Cardiac fibroblast (primary cell): ENCODE data around the gene COL12A1.

ENCODE experiments used
- DNase-seq, 2 donors: peaks; one replicate each; pipeline versions ENCODE4 v3.0.0 to v3.0.0-alpha.2; 2010; ENCODE audit warnings: low read depth in 2 of 2
- H3K4me3 ChIP-seq, 2 donors: replicated peaks in 1 of 2; 1 replicate in 1 of 2; 2 replicates in 1 of 2; pipeline ENCODE4 v1.5.1; 2011; ENCODE audit warnings: low read depth in 2 of 2, low read length in 2 of 2, mild to moderate bottlenecking in 2 of 2, moderate library complexity in 1 of 2
- CTCF ChIP-seq: IDR thresholded peaks from one replicate; pipeline ENCODE4 v1.5.1; 2011; ENCODE audit warnings: low read depth, mild to moderate bottlenecking, low read length, inconsistent platforms

COL12A1 gene

DNA sequence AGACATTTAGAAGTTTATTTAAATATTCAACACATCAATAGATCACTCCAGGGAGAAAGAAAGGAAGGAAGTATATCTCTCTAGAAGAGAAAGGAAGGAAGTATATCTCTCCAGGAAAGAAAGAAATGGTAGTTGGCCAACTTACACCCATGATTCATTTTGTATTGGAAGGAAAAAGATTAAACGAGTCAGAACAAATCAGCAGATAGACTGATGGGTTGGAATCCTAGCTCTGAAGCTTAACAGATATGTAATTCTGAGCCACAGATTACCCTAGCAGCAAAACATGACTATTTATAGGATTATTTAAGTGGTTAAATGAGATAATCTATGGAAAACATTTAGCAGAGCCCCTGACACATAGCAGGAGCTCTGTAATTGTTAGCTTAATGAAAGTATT is 27.1 kb downstream of the COL12A1 start:
- no peak overlapping the region for H3K4me3 ChIP-seq
- no peak for TF ChIP-seq CTCF
- DNase-seq = peak in 1 of 2 donors; percentile 18

DNA sequence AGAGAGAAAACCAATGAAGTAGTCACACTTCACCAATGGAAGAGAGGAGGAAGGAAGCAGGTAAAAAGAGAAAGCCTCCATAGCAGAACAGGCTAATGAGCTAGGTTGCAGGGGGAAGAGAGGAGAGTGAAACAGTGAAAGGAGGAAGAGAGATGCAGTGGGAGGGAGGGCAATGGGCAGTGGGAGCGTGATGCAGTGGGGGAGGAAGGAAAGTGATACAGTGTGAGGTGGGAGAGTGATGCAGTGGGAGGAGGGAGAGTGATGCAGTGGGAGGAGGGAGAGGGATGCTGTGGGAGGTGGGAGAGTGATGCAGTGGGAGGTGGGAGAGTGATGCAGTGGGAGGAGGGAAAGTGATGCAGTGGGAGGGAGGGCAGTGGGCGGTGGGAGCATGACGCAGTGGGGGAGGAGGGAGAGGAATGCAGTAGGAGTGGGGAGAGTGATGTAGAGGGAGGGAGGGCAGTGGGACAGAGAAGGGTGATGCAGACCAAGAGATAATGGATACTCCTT is 29.7 kb downstream of the COL12A1 start:
- H3K4me3 ChIP-seq = no peak overlapping the region

DNA sequence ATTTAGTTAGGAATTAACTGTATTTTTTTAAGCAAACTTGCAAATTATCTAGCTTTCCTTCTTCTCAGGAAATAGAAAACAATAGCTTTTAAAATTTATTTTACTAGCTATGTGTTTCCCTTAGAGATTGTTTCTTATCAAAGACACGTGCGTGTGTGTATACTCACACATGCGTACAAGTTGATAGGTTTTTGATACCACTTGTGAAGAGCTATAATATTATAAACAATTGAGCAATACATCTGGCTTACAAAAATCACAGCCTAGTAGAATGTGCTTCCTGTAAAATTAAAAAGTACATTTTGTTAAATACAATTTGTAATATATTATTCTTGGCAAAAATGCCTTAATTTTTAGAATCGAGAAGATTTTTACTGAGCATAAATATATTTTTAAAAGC is 33.9 kb downstream of the COL12A1 start:
- no peak overlapping the region for H3K4me3 ChIP-seq
- DNase-seq = peak in 1 of 2 donors; percentile 48
- TF ChIP-seq CTCF = no peak

More for the DNA sequence above, 29.7 kb downstream of the COL12A1 start:
- TF ChIP-seq CTCF = no peak
- no peak for DNase-seq

DNA sequence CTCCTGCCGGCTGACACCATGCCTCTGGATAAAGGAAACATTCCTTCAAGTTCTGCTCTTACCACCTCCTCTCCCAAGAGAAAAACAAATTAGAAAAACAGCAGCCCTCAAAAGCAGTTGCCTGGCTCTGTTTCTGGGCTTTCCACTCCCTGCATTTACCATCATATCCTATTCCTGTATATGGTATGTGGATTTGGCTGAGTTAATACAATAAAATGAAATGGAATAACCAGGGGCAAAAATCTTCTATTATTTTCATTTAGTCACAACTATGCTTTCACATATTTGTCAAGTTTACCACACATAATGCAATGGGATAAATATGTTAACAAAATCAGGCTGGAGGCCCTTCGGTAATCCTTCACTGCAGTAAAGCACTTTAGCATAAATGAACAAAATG is 34.3 kb downstream of the COL12A1 start:
- no peak overlapping the region for H3K4me3 ChIP-seq
- peak in 1 of 2 donors; percentile 52 for DNase-seq
- no peak for TF ChIP-seq CTCF

DNA sequence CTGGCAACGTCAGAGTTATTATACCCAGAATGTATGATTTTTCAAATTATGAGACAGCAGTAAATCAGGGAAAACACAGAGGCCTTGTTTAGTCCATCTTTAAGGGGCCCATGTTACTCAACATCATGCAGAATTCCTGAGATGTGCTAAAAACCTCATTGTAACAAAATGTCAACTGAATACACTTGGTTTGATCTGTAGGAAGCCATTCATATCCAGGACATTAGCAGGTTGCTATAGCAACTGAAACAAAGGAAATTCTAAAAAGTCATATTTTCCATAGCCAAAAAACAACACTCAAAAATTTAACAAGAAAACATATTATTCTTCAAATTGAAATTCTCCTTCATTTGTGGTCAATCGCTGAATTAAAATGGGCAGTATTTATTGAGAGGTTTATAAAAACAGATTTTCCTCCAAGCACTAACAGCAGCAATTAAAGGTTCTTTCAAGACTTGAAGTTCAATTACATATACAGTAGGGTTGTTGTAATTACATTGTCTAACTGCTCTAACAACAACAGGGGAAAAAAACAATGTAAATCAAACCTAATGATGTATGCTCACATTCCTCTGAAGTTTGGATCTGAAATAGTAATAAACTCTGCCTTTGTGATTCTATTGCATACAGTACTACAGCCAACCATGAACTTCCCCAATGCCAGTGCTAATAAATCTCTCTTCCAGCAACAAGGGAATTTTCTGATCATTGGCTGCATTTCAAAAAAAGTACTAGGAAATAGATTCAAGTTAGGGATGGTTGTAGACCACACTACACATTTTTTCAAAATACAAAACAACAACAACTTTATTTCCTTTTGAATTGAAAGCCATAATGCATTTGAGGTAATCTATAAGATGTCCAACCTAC is 34.9 kb downstream of the COL12A1 start:
- no peak overlapping the region for H3K4me3 ChIP-seq
- TF ChIP-seq CTCF = no peak
- peak in 1 of 2 donors; percentile 36 for DNase-seq

- no peak overlapping the region for H3K4me3 ChIP-seq
- no peak for DNase-seq
- no peak for TF ChIP-seq CTCF
Measured at GRCh38 chr6:75169689-75170586, 35.9 kb downstream of the COL12A1 start.
